Measurements from ENCODE around the gene TRIM56. TPM values are rescaled to one million over a fixed set of nuclear protein-coding genes. Genes with fewer than 3 reads are reported as not detected.

The TRIM56 gene
- total and polyA plus RNA-seq, 2 of the 13 experiments (the other 11 are each of a cell fraction or from before 2014, with no cell fraction given), result 3.2 to 7.1 TPM

- TF ChIP-seq ZNF280D (CRISPR knock-in tag; IDR thresholded peaks at IDR 0.05) (peak; percentile 81; the same call in 1 of the 2 replicates), YEATS4 (CRISPR knock-in tag; IDR thresholded peaks at IDR 0.05; ENCODE audit: borderline replicate concordance) (no peak; the same call in 1 of the 2 replicates), FOXP4 (CRISPR knock-in tag; IDR thresholded peaks at IDR 0.05) (peak; percentile 48; the same call in 1 of the 2 replicates), ATF7-NPFF (CRISPR knock-in tag; IDR thresholded peaks at IDR 0.05; ENCODE audit: low read depth) (peak; percentile 76), PAXIP1 (CRISPR knock-in tag; conservative IDR thresholded peaks at IDR 0.05) (no peak; the same call in 1 of the 2 replicates), PLRG1 (conservative IDR thresholded peaks at IDR 0.05) (no peak), MXD3 (CRISPR knock-in tag; IDR thresholded peaks at IDR 0.05) (0 out of 2 replicates have a peak, but pooled peaks have one; percentile 37), SIX4 (CRISPR knock-in tag; IDR thresholded peaks at IDR 0.05) (no peak), CCAR2 (optimal IDR thresholded peaks at IDR 0.05; ENCODE audit: low read depth, low read length) (no peak), ZBTB49 (CRISPR knock-in tag; IDR thresholded peaks at IDR 0.05; ENCODE audit: borderline replicate concordance) (peak; percentile 74; the same call in 1 of the 2 replicates), ZBTB20 (CRISPR knock-in tag; IDR thresholded peaks at IDR 0.05; ENCODE audit: borderline replicate concordance, low read depth) (peak; percentile 90; the same call in 1 of the 2 replicates), KLF9 (CRISPR knock-in tag; IDR thresholded peaks at IDR 0.05; ENCODE audit: low read depth) (no peak), ZNF205 (CRISPR knock-in tag; IDR thresholded peaks at IDR 0.05) (no peak), TOPORS (CRISPR knock-in tag; IDR thresholded peaks at IDR 0.05) (peak; percentile 45; the same call in 1 of the 2 replicates), DPF2 (CRISPR knock-in tag; IDR thresholded peaks at IDR 0.05; ENCODE audit: borderline replicate concordance, low read depth) (no peak), ELF4 (CRISPR knock-in tag; IDR thresholded peaks at IDR 0.05; ENCODE audit: borderline replicate concordance) (no peak), ZNF782 (CRISPR knock-in tag; IDR thresholded peaks at IDR 0.05; ENCODE audit: borderline replicate concordance) (no peak)
Measured at GRCh38 chr7:101125989-101126650, 40.8 kb downstream of the TRIM56 start (continued).
